Measurements from ENCODE around the gene IQSEC3. TPM values are rescaled to one million over a fixed set of nuclear protein-coding genes. Genes with fewer than 3 reads are reported as not detected.

Gene IQSEC3
- total RNA-seq, 1 donor from 2014 or later: 1.3 TPM

DNA sequence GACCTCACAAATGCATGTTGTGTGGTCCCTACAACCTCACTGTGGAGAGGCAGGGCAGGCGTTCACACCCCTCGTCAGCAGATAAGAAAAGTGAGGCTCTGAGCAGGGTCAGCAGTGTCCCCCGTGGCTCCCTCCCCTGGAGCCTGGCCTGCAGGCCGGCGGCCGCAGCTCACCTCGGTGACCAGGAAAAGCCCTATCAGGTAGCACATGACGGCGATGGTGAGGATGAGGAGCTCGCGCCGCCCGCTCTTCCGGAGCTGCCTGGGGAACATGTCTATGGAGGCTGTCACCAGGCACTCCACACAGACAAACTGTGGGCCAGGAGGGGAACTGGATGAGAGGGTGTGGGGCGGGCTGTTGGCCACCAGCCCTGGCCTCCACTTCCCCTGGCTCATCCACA, 129.4 kb downstream of the IQSEC3 start:
- DNase-seq (ENCODE audit: low read depth): no peak
- no peak overlapping the region for H3K4me3 ChIP-seq (ENCODE audit: low read depth, low read length)
- TF ChIP-seq CTCF (conservative IDR thresholded peaks at IDR 0.05; ENCODE audit: low read depth, low read length): no peak

DNA sequence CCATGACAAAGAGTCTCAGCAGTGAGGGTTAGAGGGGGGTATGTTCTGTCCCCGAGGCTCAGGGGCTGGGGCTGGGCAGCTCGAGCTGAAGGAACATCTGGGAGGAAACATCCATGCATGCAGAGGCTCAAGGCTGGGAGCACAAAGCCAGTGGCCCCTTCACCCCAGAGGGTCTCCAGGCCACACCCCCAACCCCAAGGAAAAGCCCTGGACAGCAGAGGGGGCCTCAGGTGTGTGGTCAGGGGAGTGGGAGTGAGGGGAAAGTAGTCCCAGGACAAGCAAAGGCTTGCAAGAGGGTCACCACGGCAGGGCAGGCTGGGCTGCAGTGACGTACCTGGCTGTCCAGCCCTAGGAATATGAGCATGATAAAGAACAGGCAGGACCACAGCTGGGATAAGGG, 129.9 kb downstream of the IQSEC3 start:
- no peak overlapping the region for H3K4me3 ChIP-seq (ENCODE audit: low read depth, low read length)
- DNase-seq (ENCODE audit: low read depth): no peak
- no peak for TF ChIP-seq CTCF (conservative IDR thresholded peaks at IDR 0.05; ENCODE audit: low read depth, low read length)

- no peak for TF ChIP-seq CTCF (conservative IDR thresholded peaks at IDR 0.05; ENCODE audit: low read depth, low read length)
- no peak for DNase-seq (ENCODE audit: low read depth)
- no peak overlapping the region for H3K4me3 ChIP-seq (ENCODE audit: low read depth, low read length)
These were observed 130.8 kb downstream of the IQSEC3 start for GRCh38 chr12:197347-197746.

GRCh38 chr12:197911-198695, 131.5 kb downstream of the IQSEC3 start:
- DNase-seq (ENCODE audit: low read depth): no peak
- H3K4me3 ChIP-seq (ENCODE audit: low read depth, low read length): no peak overlapping the region
- TF ChIP-seq CTCF (conservative IDR thresholded peaks at IDR 0.05; ENCODE audit: low read depth, low read length): no peak

GRCh38 chr12:198705-199104, 132.1 kb downstream of the IQSEC3 start:
- DNase-seq (ENCODE audit: low read depth): no peak
- TF ChIP-seq CTCF (conservative IDR thresholded peaks at IDR 0.05; ENCODE audit: low read depth, low read length): no peak
- no peak overlapping the region for H3K4me3 ChIP-seq (ENCODE audit: low read depth, low read length)

DNA sequence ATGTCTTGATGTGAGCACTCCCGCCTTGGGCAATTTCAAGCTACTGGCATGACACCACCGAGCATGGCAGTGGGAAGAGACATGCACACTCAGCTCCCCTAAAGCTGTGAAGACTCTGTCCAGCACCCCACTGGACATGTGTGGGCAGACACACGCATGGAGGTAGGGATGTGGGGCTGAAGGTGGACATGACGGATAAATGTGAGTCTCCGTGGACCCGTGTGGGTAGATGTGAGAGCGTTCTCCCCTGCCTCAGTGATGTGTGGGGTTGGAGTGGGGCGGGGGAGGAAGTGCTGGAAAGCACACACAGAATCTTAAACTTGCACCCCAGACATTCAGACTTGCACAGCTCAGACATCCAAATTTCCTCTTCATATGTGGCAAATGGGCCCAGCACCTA, 134.8 kb downstream of the IQSEC3 start:
- TF ChIP-seq CTCF (conservative IDR thresholded peaks at IDR 0.05; ENCODE audit: low read depth, low read length): no peak
- no peak for DNase-seq (ENCODE audit: low read depth)
- no peak overlapping the region for H3K4me3 ChIP-seq (ENCODE audit: low read depth, low read length)

Measured in epithelial cell of proximal tubule (primary cell).